ENCODE results near the gene MYBPC3. TPM values are rescaled to one million over a fixed set of nuclear protein-coding genes. Genes with fewer than 3 reads are reported as not detected.

The MYBPC3 gene
- total RNA-seq, 4 donors from 2014 or later = not detected

GRCh38 chr11:47379317-47379716, 26.8 kb upstream of the MYBPC3 start:
- intact Hi-C loops (cut with DNase I; ENCODE audit: low total_unique reads) = no loop called here
- no peak for DNase-seq (ENCODE audit: low spot score in 2 of 2)
- no peak overlapping the region for H3K4me3 ChIP-seq (ENCODE audit: low read depth, poor library complexity, severe bottlenecking)
- TF ChIP-seq CTCF (IDR thresholded peaks at IDR 0.05) = no peak
- TF ChIP-seq POLR2A (IDR thresholded peaks at IDR 0.05) = no peak
- WGBS, 2 donors = 85 to 87% methylated on average over 2 of the region's 2 CpGs

GRCh38 chr11:47378836-47379170, 26.3 kb upstream of the MYBPC3 start:
- no peak for TF ChIP-seq POLR2A (IDR thresholded peaks at IDR 0.05)
- DNase-seq (ENCODE audit: low spot score in 2 of 2) = no peak
- H3K4me3 ChIP-seq (ENCODE audit: low read depth, poor library complexity, severe bottlenecking) = no peak overlapping the region
- intact Hi-C loops (cut with DNase I; ENCODE audit: low total_unique reads) = no loop called here

GRCh38 chr11:47378010-47378835, 25.7 kb upstream of the MYBPC3 start, which contains the start of gene SPI1:
Gene SPI1, minus strand, starts transcription at chr11:47378547. Its CDS starts 194 bp downstream, at chr11:47378353.
- 75 to 84% methylated on average over 30 of the region's 31 CpGs for WGBS, 2 donors
- TF ChIP-seq CTCF (IDR thresholded peaks at IDR 0.05) (no peak), POLR2A (IDR thresholded peaks at IDR 0.05) (no peak)
- peak in 1 of 2 donors; percentile 67 for DNase-seq (ENCODE audit: low spot score in 2 of 2)
- H3K4me3 ChIP-seq (ENCODE audit: low read depth, poor library complexity, severe bottlenecking) = peak within 1 kb of the TSS; percentile 10
- intact Hi-C loops (cut with DNase I; ENCODE audit: low total_unique reads) = no loop called here

GRCh38 chr11:47377571-47378009, 25.1 kb upstream of the MYBPC3 start:
- no peak for TF ChIP-seq CTCF (IDR thresholded peaks at IDR 0.05)
- TF ChIP-seq POLR2A (IDR thresholded peaks at IDR 0.05) = no peak
- peak overlapping the region; percentile 10 for H3K4me3 ChIP-seq (ENCODE audit: low read depth, poor library complexity, severe bottlenecking)
- intact Hi-C loops (cut with DNase I; ENCODE audit: low total_unique reads) = no loop called here
- peak in 1 of 2 donors; percentile 16 for DNase-seq (ENCODE audit: low spot score in 2 of 2)
- WGBS, 2 donors = 59 to 84% methylated on average over 5 of the region's 5 CpGs

- WGBS, 2 donors = 43 to 44% methylated on average over 14 of the region's 14 CpGs
- DNase-seq (ENCODE audit: low spot score in 2 of 2) = peak in 1 of 2 donors; percentile 24
- intact Hi-C loops (cut with DNase I; ENCODE audit: low total_unique reads) = no loop called here
- H3K4me3 ChIP-seq (ENCODE audit: low read depth, poor library complexity, severe bottlenecking) = no peak overlapping the region
- TF ChIP-seq POLR2A (IDR thresholded peaks at IDR 0.05) = no peak
- no peak for TF ChIP-seq CTCF (IDR thresholded peaks at IDR 0.05)
Measured at GRCh38 chr11:47376525-47377371, 24.2 kb upstream of the MYBPC3 start.

- WGBS, 2 donors = 75 to 79% methylated on average over 8 of the region's 8 CpGs
- no peak overlapping the region for H3K4me3 ChIP-seq (ENCODE audit: low read depth, poor library complexity, severe bottlenecking)
- intact Hi-C loops (cut with DNase I; ENCODE audit: low total_unique reads) = no loop called here
- no peak for DNase-seq (ENCODE audit: low spot score in 2 of 2)
- no peak for TF ChIP-seq CTCF (IDR thresholded peaks at IDR 0.05)
- no peak for TF ChIP-seq POLR2A (IDR thresholded peaks at IDR 0.05)
Measured at GRCh38 chr11:47376107-47376524, 23.6 kb upstream of the MYBPC3 start.
